ENCODE measurements around the gene PPRC1. TPM values are rescaled to one million over a fixed set of nuclear protein-coding genes. Genes with fewer than 3 reads are reported as not detected.

PPRC1 gene
- total and polyA plus RNA-seq, 2 donors (not counting 3 experiments of a cell fraction or from before 2014, with no cell fraction given) = 27.0 to 49.9 TPM

GRCh38 chr10:102196893-102197292, 64.1 kb downstream of the PPRC1 start:
- no peak overlapping the region for H3K4me2 ChIP-seq (ENCODE audit: insufficient read depth, low read length)
- no peak overlapping the region for H3K9ac ChIP-seq (replicated peaks; ENCODE audit: extremely low read depth, insufficient read depth, low read length)
- intact Hi-C loops (cut with micrococcal nuclease) = no loop called here
- H3K9me3 ChIP-seq (replicated peaks; ENCODE audit: control insufficient read depth, insufficient read depth, low read length) = no peaks in the 10 kb centered on the region
- ChIA-PET CTCF (interaction anchor here (0.9 kb wide), 2 partner anchors 9 to 150 kb away, joined by 3 read pairs; no protein-coding TSS in a partner anchor), POLR2A (no interaction called here)
- H4K20me1 ChIP-seq (replicated peaks; ENCODE audit: control insufficient read depth, extremely low read depth, insufficient read depth, low read length) = no peaks in the 10 kb centered on the region
- dilution Hi-C loops (cut with MboI; ENCODE audit: extremely low pct_ligation_motif_present, low sequenced_read_pairs) = no loop called here
- FAIRE-seq = no peak
- no peaks in the 10 kb centered on the region for H3K79me2 ChIP-seq (ENCODE audit: control insufficient read depth, insufficient read depth, low read length)
- no peak overlapping the region for H3K4me3 ChIP-seq (replicated peaks in 1 of 3; ENCODE audit: insufficient read depth in 1 of 3, low read depth in 1 of 3, low read length in 3 of 3)
- H3K36me3 ChIP-seq (ENCODE audit: control insufficient read depth in 2 of 2, extremely low read depth in 1 of 2, insufficient read depth in 2 of 2, low read length in 2 of 2) = no peaks in the 10 kb centered on the region
- no peak overlapping the region for H2AFZ ChIP-seq (ENCODE audit: low read depth, low read length)
- H3K27me3 ChIP-seq (ENCODE audit: control insufficient read depth in 2 of 2, insufficient read depth in 2 of 2, low read length in 2 of 2) = peaks cover 9 to 13% of the 10 kb centered on the region in 2 experiments
- no peak for DNase-seq (ENCODE audit: low read depth, low spot score)
- BruUV-seq (replicated peaks) = no TSS peak
- TF ChIP-seq MAX (IDR thresholded peaks at IDR 0.05; ENCODE audit: insufficient read depth, insufficient read length) (no peak), POLR2A (IDR thresholded peaks at IDR 0.05; ENCODE audit: low read depth, low read length) (no peak), MYC (IDR thresholded peaks at IDR 0.05; ENCODE audit: low read depth, low read length) (no peak), EZH2 (IDR thresholded peaks at IDR 0.05; ENCODE audit: borderline replicate concordance, low read depth, low read length, severe bottlenecking) (no peak), GATA2 (IDR thresholded peaks at IDR 0.05; ENCODE audit: insufficient read depth, insufficient read length, low read depth, low read length) (no peak), FOS (IDR thresholded peaks at IDR 0.05; ENCODE audit: borderline replicate concordance, insufficient read depth, low read length) (no peak), POLR2AphosphoS5 (IDR thresholded peaks at IDR 0.05; ENCODE audit: insufficient read depth, low read depth, low read length) (no peak)
- no peak overlapping the region for H3K27ac ChIP-seq (ENCODE audit: insufficient read depth, low read depth, low read length)
- no peaks in the 10 kb centered on the region for H3K9me1 ChIP-seq (replicated peaks; ENCODE audit: control insufficient read depth, extremely low read depth, insufficient read depth, low read length)
- no peaks in the 10 kb centered on the region for H3K4me1 ChIP-seq (ENCODE audit: control insufficient read depth, extremely low read depth, insufficient read depth, low read length)

- no peak overlapping the region for H3K4me2 ChIP-seq (ENCODE audit: insufficient read depth, low read length)
- no peaks in the 10 kb centered on the region for H3K36me3 ChIP-seq (ENCODE audit: control insufficient read depth in 2 of 2, extremely low read depth in 1 of 2, insufficient read depth in 2 of 2, low read length in 2 of 2)
- no peak for FAIRE-seq
- H3K9me3 ChIP-seq (replicated peaks; ENCODE audit: control insufficient read depth, insufficient read depth, low read length) = no peaks in the 10 kb centered on the region
- no peak overlapping the region for H2AFZ ChIP-seq (ENCODE audit: low read depth, low read length)
- CTCF ChIA-PET = no interaction called here
- dilution Hi-C loops (cut with MboI; ENCODE audit: extremely low pct_ligation_motif_present, low sequenced_read_pairs) (no loop called here), intact Hi-C loops (cut with micrococcal nuclease) (no loop called here)
- POLR2A ChIA-PET = no interaction called here
- BruUV-seq (replicated peaks) = no TSS peak
- H4K20me1 ChIP-seq (replicated peaks; ENCODE audit: control insufficient read depth, extremely low read depth, insufficient read depth, low read length) = no peaks in the 10 kb centered on the region
- no peaks in the 10 kb centered on the region for H3K4me1 ChIP-seq (ENCODE audit: control insufficient read depth, extremely low read depth, insufficient read depth, low read length)
- no peak overlapping the region for H3K4me3 ChIP-seq (replicated peaks in 1 of 3; ENCODE audit: insufficient read depth in 1 of 3, low read depth in 1 of 3, low read length in 3 of 3)
- H3K9me1 ChIP-seq (replicated peaks; ENCODE audit: control insufficient read depth, extremely low read depth, insufficient read depth, low read length) = no peaks in the 10 kb centered on the region
- peaks cover 16 to 21% of the 10 kb centered on the region in 2 experiments for H3K27me3 ChIP-seq (ENCODE audit: control insufficient read depth in 2 of 2, insufficient read depth in 2 of 2, low read length in 2 of 2)
- TF ChIP-seq CTCF (IDR thresholded peaks at IDR 0.05; ENCODE audit: extremely low read depth in 1 of 2, insufficient read depth in 1 of 2, low read depth in 1 of 2, low read length in 2 of 2) = no peak
- no peak for TF ChIP-seq JUN (IDR thresholded peaks at IDR 0.05; ENCODE audit: borderline replicate concordance, insufficient read depth, insufficient read length, low read depth)
- no peak for TF ChIP-seq MYC (IDR thresholded peaks at IDR 0.05; ENCODE audit: low read depth, low read length)
- TF ChIP-seq EZH2 (IDR thresholded peaks at IDR 0.05; ENCODE audit: borderline replicate concordance, low read depth, low read length, severe bottlenecking) = no peak
- no peak for TF ChIP-seq POLR2AphosphoS5 (IDR thresholded peaks at IDR 0.05; ENCODE audit: insufficient read depth, low read depth, low read length)
- TF ChIP-seq MAX (IDR thresholded peaks at IDR 0.05; ENCODE audit: insufficient read depth, insufficient read length) = no peak
- no peak for TF ChIP-seq FOS (IDR thresholded peaks at IDR 0.05; ENCODE audit: borderline replicate concordance, insufficient read depth, low read length)
- no peak for TF ChIP-seq POLR2A (IDR thresholded peaks at IDR 0.05; ENCODE audit: low read depth, low read length)
- TF ChIP-seq GATA2 (IDR thresholded peaks at IDR 0.05; ENCODE audit: insufficient read depth, insufficient read length, low read depth, low read length) = no peak
- H3K27ac ChIP-seq (ENCODE audit: insufficient read depth, low read depth, low read length) = no peak overlapping the region
- H3K79me2 ChIP-seq (ENCODE audit: control insufficient read depth, insufficient read depth, low read length) = no peaks in the 10 kb centered on the region
- H3K9ac ChIP-seq (replicated peaks; ENCODE audit: extremely low read depth, insufficient read depth, low read length) = no peak overlapping the region
- no peak for DNase-seq (ENCODE audit: low read depth, low spot score)
Measured at GRCh38 chr10:102198027-102198426, 65.2 kb downstream of the PPRC1 start.

Data from endothelial cell of umbilical vein (primary cell).